ELR (cell line): ENCODE measurements around the gene ITPRID1.
"Not testable (repeated sequence)": the region's sequence is repeated elsewhere in the genome, so short reads cannot be mapped to it uniquely, and the experiment has no call there.

Experiments
- DNase-seq: peaks from one replicate; pipeline ENCODE4 v3.0.0-alpha.2; 2015; ENCODE audit warnings: low read depth

The ITPRID1 gene

DNA sequence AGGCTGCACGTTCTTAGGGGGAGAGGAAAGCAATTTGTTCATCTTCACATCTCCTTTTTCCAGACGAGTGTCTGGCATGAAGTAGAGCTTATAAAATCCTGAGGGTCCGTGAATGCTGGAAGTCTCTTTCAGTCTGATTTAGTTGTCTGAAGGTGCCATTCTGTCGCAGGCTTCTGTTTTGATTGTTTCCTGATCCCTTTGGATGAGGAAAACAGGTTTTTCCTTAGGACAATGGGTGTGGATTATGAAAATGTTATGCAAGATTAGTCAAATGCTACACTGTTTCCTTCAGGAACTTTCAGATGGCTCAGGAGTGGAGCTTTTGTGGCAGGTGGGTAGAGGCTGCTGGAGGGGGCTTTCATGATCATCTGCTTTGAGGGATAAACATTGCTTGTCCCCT is at the start of gene ITPRID1:
Gene ITPRID1, plus strand, starts transcription at position 301 of the 400 bp plus-strand sequence. CDS start 38,935 bp downstream, outside the sequence.
- no peak for DNase-seq

DNA sequence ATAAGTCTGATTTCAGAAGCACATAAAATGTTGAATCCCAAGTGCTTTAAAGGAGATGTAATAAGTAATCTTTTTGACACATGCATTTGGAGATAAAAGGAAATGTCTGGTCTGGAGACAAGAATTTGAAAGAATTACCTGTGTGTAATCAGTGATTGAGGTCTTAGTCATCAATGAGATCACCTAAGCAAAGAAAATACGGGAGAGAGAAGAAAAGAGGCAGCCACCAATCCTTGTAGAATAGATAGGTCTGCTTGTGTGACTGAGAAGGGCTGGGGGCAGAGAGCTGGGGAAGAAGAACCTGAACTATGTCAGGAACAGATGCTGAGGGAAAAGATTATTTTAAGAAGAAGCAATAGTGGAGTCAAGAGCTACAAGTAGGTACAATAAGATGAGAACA is 49.3 kb upstream of the ITPRID1 start:
- DNase-seq, result no peak

DNA sequence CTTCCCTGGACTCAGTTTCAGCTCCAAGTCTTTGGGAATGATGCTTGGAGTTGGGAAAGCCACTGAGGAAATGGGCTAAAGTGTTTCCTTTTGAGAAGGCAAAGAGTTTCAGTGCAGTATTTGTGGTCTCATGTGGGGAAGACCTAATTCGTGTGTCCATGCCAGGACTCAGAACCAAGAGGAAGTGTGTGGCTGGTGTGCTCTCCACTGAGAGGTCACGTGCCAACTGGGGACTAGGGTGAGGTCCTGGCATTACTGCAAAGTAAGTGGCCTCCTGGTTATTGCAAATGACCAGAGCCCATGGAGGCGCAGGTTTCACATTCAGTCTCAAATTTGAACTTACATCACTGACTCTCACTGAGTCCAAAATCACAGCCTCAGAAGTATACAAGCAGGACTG is 48.6 kb upstream of the ITPRID1 start:
- no peak for DNase-seq

GRCh38 chr7:31466036-31466435 is 47.9 kb upstream of the ITPRID1 start:
- DNase-seq, result no peak

GRCh38 chr7:31470883-31471282 is 43.0 kb upstream of the ITPRID1 start:
- not testable (repeated sequence) for DNase-seq

DNA sequence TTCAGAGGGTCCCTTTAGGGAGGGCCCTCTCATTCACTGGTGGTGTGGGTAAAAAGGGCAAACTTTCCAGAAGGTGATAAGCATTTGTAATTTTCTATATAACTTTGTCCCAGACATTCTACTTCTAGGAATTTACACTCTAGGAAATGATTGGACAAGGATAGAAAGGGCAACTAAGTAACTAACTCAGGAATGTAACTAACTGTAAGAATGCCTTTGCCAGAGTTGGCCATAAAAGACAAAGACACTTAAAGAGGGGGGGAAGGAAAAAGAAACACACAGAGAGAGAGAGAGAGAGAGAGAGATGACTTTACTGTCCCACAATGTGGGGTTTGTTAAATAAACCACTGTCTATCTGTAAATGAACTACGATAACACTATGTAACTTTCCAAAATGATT is 38.5 kb upstream of the ITPRID1 start:
- DNase-seq, result no peak

DNA sequence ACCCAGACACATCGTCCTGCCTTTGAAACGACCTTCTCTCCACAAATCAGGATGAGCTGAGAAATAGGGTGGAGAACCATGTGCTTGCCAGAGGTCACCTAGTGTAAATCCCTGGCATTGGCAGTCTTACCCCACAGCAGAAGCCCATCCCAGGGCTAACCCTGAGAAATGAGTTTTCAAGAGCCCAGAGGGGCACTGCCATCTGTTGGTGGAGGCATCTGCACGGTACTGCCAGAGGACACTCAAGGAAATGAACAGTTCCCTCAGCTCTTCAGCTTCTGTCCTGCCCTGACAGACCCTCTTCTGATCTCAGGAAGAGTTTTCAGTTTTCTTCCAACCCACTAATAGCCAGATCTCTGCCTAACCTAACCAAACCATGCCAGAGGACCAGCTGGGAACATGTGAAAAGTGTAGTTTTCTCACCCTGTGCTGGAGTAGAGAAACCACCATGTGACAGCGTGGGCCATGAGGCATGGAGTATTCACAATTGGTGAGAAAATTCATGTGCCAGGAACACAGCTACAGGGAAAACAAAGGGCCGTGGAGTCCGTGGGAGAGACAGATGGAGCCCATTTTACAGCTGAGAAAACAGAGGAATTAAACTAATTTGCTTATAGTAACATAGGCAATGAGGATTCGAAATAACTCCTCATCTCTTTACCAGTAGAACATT is 37.7 kb upstream of the ITPRID1 start:
- DNase-seq, result no peak

DNA sequence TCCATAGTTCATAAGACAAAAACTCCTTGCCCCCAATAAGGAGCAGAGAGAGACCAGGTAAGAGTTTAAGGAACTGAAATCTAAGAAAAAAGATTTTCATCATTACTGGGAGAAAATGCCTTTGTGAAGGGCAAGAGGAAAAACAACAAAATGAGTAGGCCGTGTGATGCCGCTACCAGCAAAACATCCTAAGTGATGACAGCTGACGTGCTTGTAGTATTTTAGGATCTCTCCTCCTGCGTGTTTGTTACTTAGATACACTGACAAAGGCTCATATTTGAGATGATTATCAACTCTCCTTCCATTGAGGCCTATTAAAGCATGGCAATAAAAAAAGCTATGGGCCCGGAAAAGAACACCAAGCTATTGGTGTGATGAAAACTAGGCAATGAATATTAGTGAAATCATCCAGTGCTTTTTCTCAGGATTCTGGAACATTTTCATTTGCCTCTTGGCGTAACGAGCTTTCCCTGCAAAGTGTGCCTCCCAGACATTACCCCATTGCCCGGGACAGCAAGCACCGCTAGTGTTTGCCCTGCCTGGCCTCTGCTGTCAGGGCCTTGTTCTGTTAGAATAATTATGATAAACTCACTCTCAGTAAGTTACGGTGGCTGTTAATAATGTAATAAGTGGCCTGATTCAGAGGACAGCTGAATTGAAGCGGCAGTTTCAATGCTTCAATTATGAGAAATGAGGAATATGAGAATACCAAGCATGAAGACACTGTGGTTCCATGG is 36.8 kb upstream of the ITPRID1 start:
- no peak for DNase-seq

DNA sequence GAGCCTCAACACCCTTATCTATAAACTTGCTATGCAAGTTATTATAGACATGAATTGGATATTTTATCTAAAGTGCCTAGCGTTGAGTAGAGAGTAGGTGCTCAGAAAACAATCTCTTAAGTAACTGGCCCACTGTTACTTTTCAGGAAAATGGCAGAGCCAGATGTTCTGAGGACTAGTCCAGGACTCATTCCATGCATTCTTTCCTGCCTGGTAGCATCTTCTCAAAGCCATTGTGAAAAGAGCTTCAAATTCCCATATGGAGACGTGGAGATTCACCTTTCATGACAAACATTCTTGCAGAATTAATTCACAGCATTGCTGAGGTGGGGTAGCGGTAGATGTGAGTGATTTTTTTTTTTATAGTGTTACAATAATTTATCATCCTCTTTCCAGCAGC is 35.9 kb upstream of the ITPRID1 start:
- DNase-seq, result no peak

GRCh38 chr7:31478721-31479120 is 35.2 kb upstream of the ITPRID1 start:
- DNase-seq, result no peak

DNA sequence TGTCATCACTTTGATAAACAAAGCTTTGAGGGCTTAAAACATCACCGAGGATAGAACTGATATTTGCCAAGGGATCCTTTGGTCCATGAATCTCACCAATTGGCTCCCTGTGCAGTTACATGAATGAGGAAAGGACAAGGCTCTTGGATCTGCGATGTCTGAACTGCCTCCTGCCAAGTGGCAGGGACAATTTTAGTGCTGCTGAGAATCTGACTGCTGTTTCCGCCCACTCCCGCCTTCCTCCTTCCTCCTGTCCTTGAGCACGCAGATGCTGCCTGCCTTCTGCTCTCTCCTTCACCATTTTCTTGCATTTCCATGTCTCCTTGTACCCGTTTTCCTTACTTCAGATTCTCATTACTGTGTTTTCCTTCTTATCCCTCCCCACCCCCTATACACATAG is 26.8 kb upstream of the ITPRID1 start:
- no peak for DNase-seq

- DNase-seq, result peak; percentile 2
Observed at GRCh38 chr7:31487476-31487875, 26.4 kb upstream of the ITPRID1 start.

GRCh38 chr7:31488562-31489203 is 25.2 kb upstream of the ITPRID1 start:
- DNase-seq, result peak; percentile 81

DNA sequence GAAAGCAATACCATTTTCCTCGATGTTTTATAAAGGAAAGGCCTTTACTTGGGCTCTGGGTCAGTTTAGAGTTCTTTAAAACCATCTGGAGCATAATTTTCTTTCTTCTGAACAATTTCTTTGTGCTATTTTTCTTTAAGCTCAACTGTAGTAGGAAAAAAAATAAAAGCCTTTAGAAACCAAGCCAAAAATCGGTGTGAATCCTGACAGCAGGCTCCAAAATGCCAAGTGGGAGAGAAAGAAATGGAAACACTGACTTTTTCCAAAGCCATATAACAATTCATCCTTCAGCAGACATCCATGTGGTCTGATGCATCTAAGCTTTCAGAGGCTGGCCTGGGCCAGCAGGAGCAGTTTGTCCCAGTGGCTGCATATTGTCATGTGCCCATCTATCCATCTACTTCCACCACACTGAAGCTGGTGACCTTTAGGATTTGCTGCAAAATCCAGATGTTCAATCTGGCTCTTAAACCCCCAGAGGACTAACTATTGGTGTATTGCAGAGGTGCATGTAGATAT is 23.0 kb upstream of the ITPRID1 start:
- DNase-seq, result no peak

DNA sequence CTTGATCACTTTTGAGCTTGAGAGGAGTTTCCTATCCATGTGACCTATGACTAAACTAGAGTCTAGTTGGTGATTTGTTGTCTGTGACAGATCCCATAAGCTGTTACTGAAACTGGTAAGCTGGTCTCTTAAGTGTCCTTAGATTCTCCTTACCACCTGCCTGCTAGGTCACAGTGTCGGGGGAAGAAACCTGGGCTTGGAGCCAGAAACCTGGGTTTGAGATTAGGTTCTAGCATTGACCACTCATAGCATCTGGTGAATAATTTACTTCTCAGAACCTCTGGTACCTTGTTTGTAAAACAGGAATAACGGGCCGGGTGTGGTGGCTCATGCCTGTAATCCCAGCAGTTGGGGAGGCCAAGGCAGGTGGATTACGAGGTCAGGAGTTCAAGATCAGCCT is 21.8 kb upstream of the ITPRID1 start:
- no peak for DNase-seq

DNA sequence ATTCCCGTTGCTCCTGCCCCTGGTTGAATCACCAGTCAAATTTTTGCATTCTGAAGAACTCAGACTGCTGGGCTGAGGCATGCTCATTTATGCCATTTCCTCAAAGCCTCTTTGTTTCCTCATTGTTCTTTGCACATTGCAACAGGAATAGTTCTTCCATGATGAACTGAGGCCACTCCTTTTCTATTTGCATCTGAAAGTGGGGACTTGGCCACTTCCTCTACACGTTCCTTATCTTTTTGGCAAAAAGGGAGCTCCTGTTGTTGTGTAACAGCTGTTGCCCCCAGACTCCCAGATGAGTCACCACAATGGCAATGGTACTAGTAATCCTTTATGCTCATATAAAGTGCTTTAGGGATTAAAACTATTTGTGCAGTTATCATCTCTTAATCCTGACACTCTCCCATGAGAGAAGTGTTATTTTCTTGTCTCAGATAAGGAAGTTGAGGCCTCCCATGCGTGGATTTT is 20.1 kb upstream of the ITPRID1 start:
- DNase-seq, result no peak

- no peak for DNase-seq
Observed at GRCh38 chr7:31494421-31494820, 19.5 kb upstream of the ITPRID1 start.

GRCh38 chr7:31495653-31496052 is 18.2 kb upstream of the ITPRID1 start:
- no peak for DNase-seq

DNA sequence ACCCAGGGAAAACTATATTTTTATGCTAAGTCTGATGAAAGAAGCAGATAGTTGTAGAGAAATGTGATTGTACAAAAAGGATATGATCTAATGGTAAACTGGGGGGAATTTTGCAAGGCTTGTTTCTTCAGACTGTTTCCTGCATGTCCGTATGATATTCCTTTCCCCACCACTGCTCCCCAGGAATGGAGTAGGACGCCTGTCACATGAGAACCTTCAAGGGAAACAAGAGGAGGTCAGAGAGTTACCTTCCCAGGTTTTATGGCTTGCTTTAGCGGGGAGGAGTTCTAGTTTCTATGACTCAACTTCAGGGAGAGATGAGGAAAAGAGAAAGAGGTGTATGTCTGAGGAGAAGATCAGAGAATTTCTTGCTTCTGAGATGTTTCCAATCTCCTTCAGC is 16.4 kb upstream of the ITPRID1 start:
- no peak for DNase-seq

- no peak for DNase-seq
Observed at GRCh38 chr7:31500656-31501055, 13.2 kb upstream of the ITPRID1 start.

DNA sequence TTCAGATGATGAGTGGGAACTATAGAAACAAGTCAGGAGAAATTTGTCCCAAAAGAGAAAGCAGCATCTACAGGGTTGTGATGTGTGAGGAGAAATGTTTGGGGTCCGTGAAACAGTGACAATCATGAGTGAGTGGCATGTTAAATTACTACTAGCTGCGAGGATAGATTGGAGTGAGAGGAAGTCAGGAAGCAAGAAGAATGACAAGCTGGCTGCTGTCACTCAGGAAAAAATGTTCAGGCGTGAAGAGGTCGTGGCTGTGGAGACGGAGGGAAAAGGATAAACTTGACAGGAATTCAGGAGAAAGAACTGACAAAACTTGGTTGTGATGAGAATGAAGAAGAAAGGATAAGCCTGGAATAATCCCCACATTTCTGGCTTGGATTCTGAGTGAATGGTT is 5.1 kb upstream of the ITPRID1 start:
- DNase-seq, result no peak

DNA sequence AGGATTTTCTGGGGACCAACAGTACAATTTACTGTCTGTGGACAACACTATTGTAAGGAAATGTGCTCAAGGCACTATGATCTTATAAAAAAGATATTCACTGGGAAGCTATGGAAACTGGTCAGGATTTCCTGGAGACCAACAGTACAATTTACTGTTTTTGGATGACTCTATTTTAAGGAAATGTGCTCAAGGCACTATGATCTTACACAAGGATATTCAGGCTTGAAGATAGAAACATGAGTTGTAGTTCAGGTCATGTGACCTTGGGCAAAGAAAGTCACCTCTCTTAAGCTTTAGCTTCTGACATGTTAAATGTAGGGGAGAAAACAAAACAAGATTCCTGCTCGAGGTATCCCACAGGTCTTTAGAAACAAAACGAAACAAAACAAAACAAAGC is 1.7 kb upstream of the ITPRID1 start:
- no peak for DNase-seq
